Measurements from ENCODE around the gene THSD4.

Gene THSD4

DNA sequence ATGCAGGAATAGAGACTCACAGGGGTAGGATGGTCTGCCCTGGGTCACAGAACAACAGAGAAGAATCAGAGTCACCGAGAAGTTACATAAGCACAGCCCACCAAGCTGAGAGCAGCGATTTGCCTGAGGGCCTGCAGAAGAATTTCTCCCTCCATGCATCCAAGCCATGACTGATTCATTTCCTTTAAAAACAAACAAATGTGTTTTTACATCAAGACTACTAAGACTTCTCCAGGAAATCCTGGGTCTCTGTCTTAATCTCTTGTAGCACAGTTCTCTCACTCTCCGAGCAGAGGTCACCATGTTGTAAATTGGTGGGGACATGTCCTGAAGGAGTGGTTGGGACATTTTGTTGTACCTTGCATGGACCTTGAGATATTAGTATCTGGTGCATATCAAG, 159.8 kb downstream of the THSD4 start:
- no peak for DNase-seq (ENCODE audit: low spot score)
- no peak for TF ChIP-seq CTCF (IDR thresholded peaks at IDR 0.05; ENCODE audit: extremely low read depth, missing control alignments)

DNA sequence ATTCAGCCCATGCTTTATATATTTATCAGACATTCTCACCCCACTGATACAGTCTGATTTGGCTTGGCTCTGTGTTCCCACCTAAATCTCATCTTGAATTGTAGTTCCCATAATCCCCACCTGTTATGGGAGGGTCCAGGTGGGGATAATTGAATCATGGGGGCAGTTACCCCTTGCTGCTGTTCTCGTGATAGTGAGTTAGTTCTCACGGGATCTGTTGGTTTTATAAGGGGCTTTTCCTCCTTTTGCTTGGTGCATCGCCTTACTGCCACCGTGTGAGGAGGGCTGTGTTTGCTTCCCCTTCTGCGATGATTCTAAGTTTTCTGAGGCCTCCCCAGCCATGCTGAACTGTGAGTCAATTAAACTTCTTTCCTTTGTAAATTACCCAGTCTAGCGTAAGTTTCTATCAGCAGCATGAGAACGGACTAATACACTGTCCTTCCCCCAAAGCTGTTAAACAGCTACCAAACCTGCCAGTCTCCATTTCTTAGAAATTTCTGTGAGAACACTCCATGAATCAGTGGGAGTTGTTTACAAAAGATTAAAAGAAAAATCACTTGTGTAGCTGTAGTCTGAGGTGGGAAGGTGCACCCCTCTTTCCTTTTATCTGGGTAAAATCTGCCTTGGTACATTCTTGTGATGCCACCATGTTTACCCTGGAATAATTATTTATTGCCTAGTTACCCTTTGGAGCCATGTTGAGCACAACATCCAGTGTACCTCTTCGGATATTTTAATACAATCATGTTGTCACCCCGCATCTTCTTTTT, 160.5 kb downstream of the THSD4 start:
- no peak for DNase-seq (ENCODE audit: low spot score)
- TF ChIP-seq CTCF (IDR thresholded peaks at IDR 0.05; ENCODE audit: extremely low read depth, missing control alignments): no peak

DNA sequence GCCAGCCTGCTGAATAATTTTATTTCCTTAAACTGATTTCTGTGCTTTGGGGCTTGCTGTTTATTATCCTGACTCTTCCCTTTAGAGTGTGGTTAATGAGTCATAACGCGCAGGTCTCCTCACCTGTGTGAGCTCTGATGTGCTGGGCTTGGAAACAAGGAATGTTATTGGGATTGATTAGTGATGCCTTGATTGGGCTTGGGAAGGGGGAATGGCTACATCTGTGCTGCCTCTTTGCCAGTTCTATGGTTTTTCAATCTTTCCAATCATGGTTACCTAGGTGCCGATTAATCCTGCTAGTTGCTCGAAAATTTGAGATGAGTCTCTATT, 161.0 kb downstream of the THSD4 start:
- DNase-seq (ENCODE audit: low spot score): no peak
- TF ChIP-seq CTCF (IDR thresholded peaks at IDR 0.05; ENCODE audit: extremely low read depth, missing control alignments): no peak

- TF ChIP-seq CTCF (IDR thresholded peaks at IDR 0.05; ENCODE audit: extremely low read depth, missing control alignments): no peak
- no peak for DNase-seq (ENCODE audit: low spot score)
Observed at GRCh38 chr15:71278989-71279756, 163.9 kb downstream of the THSD4 start.

DNA sequence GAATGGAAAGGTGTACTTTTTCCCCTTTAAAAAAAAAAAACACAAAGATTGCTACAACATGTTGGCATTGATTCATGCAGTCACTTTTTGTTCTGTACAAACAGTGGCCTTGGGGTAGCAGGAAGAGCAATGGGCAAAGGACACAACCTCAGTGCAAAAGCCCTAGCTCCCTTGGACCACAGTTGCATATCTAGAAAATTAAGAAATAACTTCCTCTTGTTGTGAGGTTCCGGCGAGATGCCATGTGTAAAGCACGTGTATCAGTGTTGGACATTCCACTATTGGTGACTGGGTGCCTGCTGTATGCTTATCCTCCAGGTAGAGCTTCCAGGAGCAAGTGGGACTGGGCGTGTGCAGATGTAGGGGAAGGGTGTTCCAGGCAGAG, 164.5 kb downstream of the THSD4 start:
- DNase-seq (ENCODE audit: low spot score): no peak
- TF ChIP-seq CTCF (IDR thresholded peaks at IDR 0.05; ENCODE audit: extremely low read depth, missing control alignments): no peak

DNA sequence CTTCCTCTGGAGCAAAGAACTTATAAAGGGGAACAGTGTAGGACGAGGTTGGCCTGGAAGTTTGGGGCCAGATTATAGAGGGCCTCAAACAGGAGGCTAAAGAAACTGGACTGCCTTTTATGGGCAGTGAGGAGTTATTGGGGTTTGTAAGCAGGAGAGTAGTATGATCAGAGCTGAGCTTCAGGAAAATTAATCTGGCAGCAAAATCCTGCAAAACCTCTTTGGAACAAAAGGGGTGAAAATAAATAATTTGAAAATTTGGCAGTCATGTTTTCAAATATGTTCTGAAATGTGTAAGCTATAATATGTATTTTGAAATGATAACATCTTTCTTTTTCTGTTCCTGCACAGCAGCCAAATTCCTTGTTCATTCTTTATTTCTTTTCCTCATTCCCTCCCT, 164.9 kb downstream of the THSD4 start:
- TF ChIP-seq CTCF (IDR thresholded peaks at IDR 0.05; ENCODE audit: extremely low read depth, missing control alignments): no peak
- no peak for DNase-seq (ENCODE audit: low spot score)

- no peak for TF ChIP-seq CTCF (IDR thresholded peaks at IDR 0.05; ENCODE audit: extremely low read depth, missing control alignments)
- DNase-seq (ENCODE audit: low spot score): no peak
Observed at GRCh38 chr15:71281256-71281655, 166.0 kb downstream of the THSD4 start.

Data from GM20000 (cell line).